HEK293 (cell line): ENCODE measurements around the gene INSM2.

Experiments used
- CTCF ChIA-PET: fragments of 350-600 bp; formaldehyde crosslinking; extraction: SDS; loops from one replicate; lab custom pipeline; 2021; ENCODE audit warnings: antibody characterized with exemption; lab: Yijun Ruan, JAX
- POLR2A ChIA-PET: fragments of 300-600 bp; formaldehyde crosslinking; extraction: SDS; loops from one replicate; lab custom pipeline; 2020; ENCODE audit warnings: antibody characterized with exemption, inconsistent platforms; lab: Yijun Ruan, JAX
- H3K27ac ChIP-seq: fragments of 200-500 bp; sonication (Bioruptor generic); 2 replicates; pipeline ENCODE4 v1.5.1; 2014; ENCODE audit warnings: low read depth, low read length, control low read depth, inconsistent platforms; ENCODE audit errors: extremely low read depth
- H3K36me3 ChIP-seq, 2 experiments: fragments of 200-500 bp in 1 of 2; sonication (Bioruptor generic) in 1 of 2; 1 replicate in 1 of 2; 2 replicates in 1 of 2; pipeline ENCODE4 v1.5.1; 2014 to 2017; ENCODE audit warnings: inconsistent platforms in 2 of 2, low read length in 2 of 2; ENCODE audit not compliant: control insufficient read depth in 2 of 2, insufficient read depth in 1 of 2
- H3K4me1 ChIP-seq: fragments of 200-500 bp; sonication (Bioruptor generic); 2 replicates; pipeline ENCODE4 v1.5.1; 2014; ENCODE audit warnings: mild to moderate bottlenecking, low read length, inconsistent platforms; ENCODE audit not compliant: control insufficient read depth, insufficient read depth
- H3K4me3 ChIP-seq: 2 replicates; pipeline ENCODE4 v1.5.1; 2011; ENCODE audit warnings: low read depth, mild to moderate bottlenecking, control low read depth, low read length, moderate library complexity
- H3K9me3 ChIP-seq: fragments of 200-500 bp; sonication (Bioruptor generic); 2 replicates; pipeline ENCODE4 v1.5.1; 2014; ENCODE audit warnings: low read depth, low read length, inconsistent platforms; ENCODE audit not compliant: control insufficient read depth, insufficient read depth
- MZF1 ChIP-seq: fragments of 450-650 bp; formaldehyde crosslinking; IDR thresholded peaks from 2 replicates; pipeline ENCODE4 v1.5.1; 2017; ENCODE audit warnings: missing biosample characterization, missing genetic modification characterization, borderline replicate concordance
- SP2 ChIP-seq: fragments of 450-650 bp; formaldehyde crosslinking; IDR thresholded peaks from 2 replicates; pipeline ENCODE4 v1.5.1; 2016; ENCODE audit warnings: missing biosample characterization, missing genetic modification characterization
- TCF7L2 ChIP-seq: IDR thresholded peaks from 2 replicates; pipeline ENCODE4 v1.6.1; 2011; ENCODE audit warnings: low read depth, mild to moderate bottlenecking, inconsistent platforms, low read length, moderate library complexity, borderline replicate concordance
- ZBTB7A ChIP-seq: fragments of 450-650 bp; formaldehyde crosslinking; IDR thresholded peaks from 2 replicates; pipeline ENCODE4 v1.5.1; 2016; ENCODE audit warnings: low read depth, missing biosample characterization, missing genetic modification characterization
- ZNF133 ChIP-seq: fragments of 450-650 bp; formaldehyde crosslinking; IDR thresholded peaks from 2 replicates; pipeline ENCODE4 v1.5.1; 2016; ENCODE audit warnings: missing biosample characterization, missing genetic modification characterization
- ZNF157 ChIP-seq: fragments of 450-650 bp; formaldehyde crosslinking; IDR thresholded peaks from 2 replicates; pipeline ENCODE4 v1.5.1; 2016; ENCODE audit warnings: missing biosample characterization, missing genetic modification characterization
- ZNF18 ChIP-seq: fragments of 450-650 bp; formaldehyde crosslinking; IDR thresholded peaks from 2 replicates; pipeline ENCODE4 v1.5.1; 2016; ENCODE audit warnings: missing biosample characterization, missing genetic modification characterization
- ZNF2 ChIP-seq: fragments of 450-650 bp; formaldehyde crosslinking; IDR thresholded peaks from 2 replicates; pipeline ENCODE4 v1.5.1; 2016; ENCODE audit warnings: missing biosample characterization, missing genetic modification characterization
- ZNF223 ChIP-seq: fragments of 450-650 bp; formaldehyde crosslinking; IDR thresholded peaks from 2 replicates; pipeline ENCODE4 v1.5.1; 2016; ENCODE audit warnings: missing biosample characterization, missing genetic modification characterization
- ZNF24 ChIP-seq: fragments of 450-650 bp; formaldehyde crosslinking; IDR thresholded peaks from 2 replicates; pipeline ENCODE4 v1.5.1; 2016; ENCODE audit warnings: missing biosample characterization, missing genetic modification characterization
- ZNF311 ChIP-seq: fragments of 450-650 bp; formaldehyde crosslinking; IDR thresholded peaks from 2 replicates; pipeline ENCODE4 v1.5.1; 2017; ENCODE audit warnings: missing biosample characterization, missing genetic modification characterization, borderline replicate concordance
- ZNF341 ChIP-seq: fragments of 450-650 bp; formaldehyde crosslinking; IDR thresholded peaks from 2 replicates; pipeline ENCODE4; 2016; ENCODE audit warnings: low read depth, missing biosample characterization, missing genetic modification characterization
- ZNF362 ChIP-seq: fragments of 450-650 bp; formaldehyde crosslinking; IDR thresholded peaks from 2 replicates; pipeline ENCODE4 v1.5.1; 2016; ENCODE audit warnings: missing biosample characterization, missing genetic modification characterization
- ZNF391 ChIP-seq: fragments of 450-650 bp; formaldehyde crosslinking; IDR thresholded peaks from 2 replicates; pipeline ENCODE4 v1.5.1; 2016; ENCODE audit warnings: low read depth, missing biosample characterization, missing genetic modification characterization, borderline replicate concordance
- ZNF394 ChIP-seq: fragments of 450-650 bp; formaldehyde crosslinking; IDR thresholded peaks from 2 replicates; pipeline ENCODE4 v1.5.1; 2016; ENCODE audit warnings: missing biosample characterization, missing genetic modification characterization, mild to moderate bottlenecking, moderate library complexity, borderline replicate concordance
- ZNF404 ChIP-seq: fragments of 450-650 bp; formaldehyde crosslinking; IDR thresholded peaks from 2 replicates; pipeline ENCODE4 v1.5.1; 2017; ENCODE audit warnings: missing biosample characterization, missing genetic modification characterization
- ZNF416 ChIP-seq: fragments of 450-650 bp; formaldehyde crosslinking; IDR thresholded peaks from 2 replicates; pipeline ENCODE4 v1.5.1; 2016; ENCODE audit warnings: missing biosample characterization, missing genetic modification characterization
- ZNF514 ChIP-seq: fragments of 450-650 bp; formaldehyde crosslinking; IDR thresholded peaks from 2 replicates; pipeline ENCODE4 v1.5.1; 2016; ENCODE audit warnings: missing biosample characterization, missing genetic modification characterization
- ZNF521 ChIP-seq: fragments of 450-650 bp; formaldehyde crosslinking; IDR thresholded peaks from 2 replicates; pipeline ENCODE4 v1.5.1; 2017; ENCODE audit warnings: missing biosample characterization, mild to moderate bottlenecking, missing genetic modification characterization
- ZNF529 ChIP-seq: fragments of 450-650 bp; formaldehyde crosslinking; IDR thresholded peaks from 2 replicates; pipeline ENCODE4 v1.5.1; 2017; ENCODE audit warnings: missing genetic modification characterization, missing biosample characterization; ENCODE audit not compliant: insufficient replicate concordance
- ZNF561 ChIP-seq: fragments of 450-650 bp; IDR thresholded peaks from 2 replicates; pipeline ENCODE4 v1.5.1; 2018; ENCODE audit warnings: missing biosample characterization, missing genetic modification characterization, borderline replicate concordance
- ZNF580 ChIP-seq: fragments of 450-650 bp; formaldehyde crosslinking; IDR thresholded peaks from 2 replicates; pipeline ENCODE4 v1.5.1; 2016; ENCODE audit warnings: missing biosample characterization, missing genetic modification characterization
- ZNF645 ChIP-seq: fragments of 450-650 bp; formaldehyde crosslinking; IDR thresholded peaks from 2 replicates; pipeline ENCODE4; 2016; ENCODE audit warnings: missing biosample characterization, missing genetic modification characterization
- ZNF747 ChIP-seq: fragments of 450-650 bp; formaldehyde crosslinking; IDR thresholded peaks from 2 replicates; pipeline ENCODE4 v1.5.1; 2016; ENCODE audit warnings: missing biosample characterization, missing genetic modification characterization
- ZNF785 ChIP-seq: fragments of 450-650 bp; formaldehyde crosslinking; IDR thresholded peaks from 2 replicates; pipeline ENCODE4 v1.5.1; 2016; ENCODE audit warnings: missing biosample characterization, missing genetic modification characterization
- ZNF792 ChIP-seq: fragments of 450-650 bp; formaldehyde crosslinking; IDR thresholded peaks from 2 replicates; pipeline ENCODE4 v1.5.1; 2016; ENCODE audit warnings: missing biosample characterization, missing genetic modification characterization
- ZSCAN30 ChIP-seq: fragments of 450-650 bp; IDR thresholded peaks from 2 replicates; pipeline ENCODE4 v1.5.1; 2018; ENCODE audit warnings: missing biosample characterization, mild to moderate bottlenecking, missing genetic modification characterization, moderate library complexity
- TF ChIP-seq, protein P1 (sequence below): fragments of 450-650 bp; formaldehyde crosslinking; IDR thresholded peaks from 2 replicates; pipeline ENCODE4 v1.5.1; 2016; ENCODE audit warnings: missing biosample characterization, missing genetic modification characterization
- TF ChIP-seq, protein P2 (sequence below): fragments of 450-650 bp; formaldehyde crosslinking; IDR thresholded peaks from 2 replicates; pipeline ENCODE4 v1.5.1; 2016; ENCODE audit warnings: missing biosample characterization, missing genetic modification characterization

The INSM2 gene

GRCh38 chr14:35503646-35504045 is 30.3 kb upstream of the INSM2 start:
- POLR2A ChIA-PET = no interaction called here
- Histone ChIP-seq H3K27ac (no peak overlapping the region), H3K36me3 (no peaks in the 10 kb centered on the region), H3K4me3 (no peak overlapping the region), H3K4me1 (no peaks in the 10 kb centered on the region), H3K9me3 (no peaks in the 10 kb centered on the region)
- CTCF ChIA-PET = no interaction called here
- no peak for TF ChIP-seq ZNF18 (tag by site-specific recombination)
- TF ChIP-seq, protein P1, sequence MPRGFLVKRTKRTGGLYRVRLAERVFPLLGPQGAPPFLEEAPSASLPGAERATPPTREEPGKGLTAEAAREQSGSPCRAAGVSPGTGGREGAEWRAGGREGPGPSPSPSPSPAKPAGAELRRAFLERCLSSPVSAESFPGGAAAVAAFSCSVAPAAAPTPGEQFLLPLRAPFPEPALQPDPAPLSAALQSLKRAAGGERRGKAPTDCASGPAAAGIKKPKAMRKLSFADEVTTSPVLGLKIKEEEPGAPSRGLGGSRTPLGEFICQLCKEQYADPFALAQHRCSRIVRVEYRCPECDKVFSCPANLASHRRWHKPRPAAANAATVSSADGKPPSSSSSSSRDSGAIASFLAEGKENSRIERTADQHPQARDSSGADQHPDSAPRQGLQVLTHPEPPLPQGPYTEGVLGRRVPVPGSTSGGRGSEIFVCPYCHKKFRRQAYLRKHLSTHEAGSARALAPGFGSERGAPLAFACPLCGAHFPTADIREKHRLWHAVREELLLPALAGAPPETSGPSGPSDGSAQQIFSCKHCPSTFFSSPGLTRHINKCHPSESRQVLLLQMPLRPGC (tag by site-specific recombination) = no peak
- TF ChIP-seq ZSCAN30 (tag by site-specific recombination) = no peak
- TF ChIP-seq ZNF514 (tag by site-specific recombination) = no peak
- TF ChIP-seq ZNF362 (tag by site-specific recombination) = no peak
- TF ChIP-seq, protein P2, sequence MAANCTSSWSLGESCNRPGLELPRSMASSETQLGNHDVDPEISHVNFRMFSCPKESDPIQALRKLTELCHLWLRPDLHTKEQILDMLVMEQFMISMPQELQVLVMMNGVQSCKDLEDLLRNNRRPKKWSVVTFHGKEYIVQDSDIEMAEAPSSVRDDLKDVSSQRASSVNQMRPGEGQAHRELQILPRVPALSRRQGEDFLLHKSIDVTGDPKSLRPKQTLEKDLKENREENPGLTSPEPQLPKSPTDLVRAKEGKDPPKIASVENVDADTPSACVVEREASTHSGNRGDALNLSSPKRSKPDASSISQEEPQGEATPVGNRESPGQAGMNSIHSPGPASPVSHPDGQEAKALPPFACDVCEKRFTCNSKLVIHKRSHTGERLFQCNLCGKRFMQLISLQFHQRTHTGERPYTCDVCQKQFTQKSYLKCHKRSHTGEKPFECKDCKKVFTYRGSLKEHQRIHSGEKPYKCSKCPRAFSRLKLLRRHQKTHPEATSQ (tag by site-specific recombination) = no peak
- no peak for TF ChIP-seq ZNF521
- no peak for TF ChIP-seq TCF7L2
- TF ChIP-seq ZNF2 (tag by site-specific recombination) = no peak
- TF ChIP-seq ZNF645 (tag by site-specific recombination) = no peak
- TF ChIP-seq ZNF223 (tag by site-specific recombination) = no peak
- no peak for TF ChIP-seq ZNF561 (tag by site-specific recombination)
- no peak for TF ChIP-seq ZNF792 (tag by site-specific recombination)
- TF ChIP-seq SP2 (tag by site-specific recombination) = no peak
- TF ChIP-seq ZNF341 (tag by site-specific recombination) = no peak
- no peak for TF ChIP-seq ZBTB7A (tag by site-specific recombination)
- no peak for TF ChIP-seq ZNF24

DNA sequence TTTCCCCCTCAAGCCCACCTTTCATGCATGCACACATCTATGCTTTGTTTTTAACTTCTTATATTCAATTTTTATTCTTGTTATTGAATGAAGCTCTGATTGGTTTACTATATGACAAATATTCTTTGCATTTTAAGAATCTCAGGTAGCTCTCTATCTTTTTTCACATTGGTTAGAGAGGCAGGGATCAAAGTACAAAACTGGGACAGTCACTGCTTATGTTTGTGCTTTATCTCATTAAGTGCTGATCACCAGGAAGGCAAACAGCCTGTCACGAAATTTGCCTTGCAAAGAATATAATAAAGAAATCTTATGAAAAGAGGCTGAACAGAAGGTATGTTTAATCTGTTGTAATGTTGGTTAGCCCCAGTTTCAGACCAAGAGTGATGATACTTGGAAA is 29.7 kb upstream of the INSM2 start:
- Histone ChIP-seq H3K27ac (no peak overlapping the region), H3K36me3 (no peaks in the 10 kb centered on the region), H3K4me1 (no peaks in the 10 kb centered on the region), H3K4me3 (no peak overlapping the region), H3K9me3 (no peaks in the 10 kb centered on the region)
- CTCF ChIA-PET = no interaction called here
- POLR2A ChIA-PET = no interaction called here
- no peak for TF ChIP-seq ZNF311
- TF ChIP-seq ZNF529 (tag by site-specific recombination) = no peak
- no peak for TF ChIP-seq ZNF785 (tag by site-specific recombination)
- TF ChIP-seq ZNF394 (tag by site-specific recombination) = no peak
- TF ChIP-seq MZF1 (tag by site-specific recombination) = no peak
- TF ChIP-seq ZNF391 (tag by site-specific recombination) = no peak
- no peak for TF ChIP-seq ZNF133 (tag by site-specific recombination)
- no peak for TF ChIP-seq ZNF157 (tag by site-specific recombination)
- no peak for TF ChIP-seq ZNF580 (tag by site-specific recombination)
- no peak for TF ChIP-seq ZNF747
- TF ChIP-seq ZNF404 = no peak
- TF ChIP-seq, protein P2 (tag by site-specific recombination) = no peak
- no peak for TF ChIP-seq ZNF416 (tag by site-specific recombination)
